ENCODE measurements around the gene RNF213.

The RNF213 gene

GRCh38 chr17:80352991-80353665 lies 92.5 kb downstream of the RNF213 start:
- DNase-seq (ENCODE audit: low read depth) = no peak

DNA sequence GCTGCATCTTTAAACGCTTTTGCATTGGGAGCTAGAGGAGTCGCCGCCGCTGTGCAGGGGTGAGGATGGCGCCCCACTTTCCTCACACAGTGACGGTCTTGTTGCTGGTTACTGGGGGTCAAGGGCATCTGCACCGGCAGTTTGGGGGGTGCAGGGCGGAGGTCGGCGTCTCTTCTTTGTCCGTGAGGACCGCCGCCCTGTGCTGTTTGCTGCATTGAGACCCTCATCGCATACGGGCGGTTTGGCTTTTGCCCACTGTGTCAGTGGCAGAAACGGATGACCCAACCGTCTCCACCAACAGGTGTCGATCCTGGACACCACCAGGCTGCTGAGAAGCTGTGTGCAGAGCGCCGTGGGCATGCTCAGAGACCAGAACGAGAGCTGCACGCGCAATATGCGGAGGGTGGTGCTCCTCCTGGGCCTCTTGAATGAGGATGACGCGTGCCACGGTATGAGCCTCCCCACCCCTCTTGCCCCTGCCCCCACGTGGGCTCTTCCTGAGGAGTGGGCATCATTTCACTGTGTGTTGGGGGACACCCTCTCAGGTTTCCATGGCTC lies 93.1 kb downstream of the RNF213 start:
- DNase-seq (ENCODE audit: low read depth) = no peak

- no peak for DNase-seq (ENCODE audit: low read depth)
These were observed 93.7 kb downstream of the RNF213 start for GRCh38 chr17:80354336-80354735.

- DNase-seq (ENCODE audit: low read depth) = no peak
These were observed 95.7 kb downstream of the RNF213 start for GRCh38 chr17:80356231-80356856.

DNA sequence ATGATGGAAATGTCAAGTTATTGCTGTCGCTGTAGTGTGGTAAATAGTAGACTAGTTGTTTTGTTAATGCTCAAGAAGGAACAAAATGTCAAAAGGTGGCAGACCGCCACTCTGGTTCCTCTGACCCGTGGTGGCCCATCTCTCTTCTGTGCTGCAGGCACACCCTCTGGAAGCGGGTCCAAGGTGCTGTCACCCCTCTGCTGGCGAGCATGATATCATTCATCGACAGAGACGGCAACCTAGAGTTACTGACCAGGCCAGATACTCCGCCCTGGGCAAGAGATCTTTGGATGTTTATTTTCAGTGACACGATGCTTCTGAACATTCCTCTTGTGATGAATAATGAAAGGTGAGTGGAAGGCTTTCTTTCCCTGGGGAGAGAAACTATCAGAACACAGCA lies 97.5 kb downstream of the RNF213 start:
- no peak for DNase-seq (ENCODE audit: low read depth)

GRCh38 chr17:80358861-80359260 lies 98.2 kb downstream of the RNF213 start:
- DNase-seq (ENCODE audit: low read depth) = no peak

GRCh38 chr17:80359422-80360110 lies 98.9 kb downstream of the RNF213 start:
- DNase-seq (ENCODE audit: low read depth) = no peak

GRCh38 chr17:80360396-80360795 lies 99.7 kb downstream of the RNF213 start:
- DNase-seq (ENCODE audit: low read depth) = no peak

- DNase-seq (ENCODE audit: low read depth) = no peak
These were observed 101.0 kb downstream of the RNF213 start for GRCh38 chr17:80361495-80362220.

DNA sequence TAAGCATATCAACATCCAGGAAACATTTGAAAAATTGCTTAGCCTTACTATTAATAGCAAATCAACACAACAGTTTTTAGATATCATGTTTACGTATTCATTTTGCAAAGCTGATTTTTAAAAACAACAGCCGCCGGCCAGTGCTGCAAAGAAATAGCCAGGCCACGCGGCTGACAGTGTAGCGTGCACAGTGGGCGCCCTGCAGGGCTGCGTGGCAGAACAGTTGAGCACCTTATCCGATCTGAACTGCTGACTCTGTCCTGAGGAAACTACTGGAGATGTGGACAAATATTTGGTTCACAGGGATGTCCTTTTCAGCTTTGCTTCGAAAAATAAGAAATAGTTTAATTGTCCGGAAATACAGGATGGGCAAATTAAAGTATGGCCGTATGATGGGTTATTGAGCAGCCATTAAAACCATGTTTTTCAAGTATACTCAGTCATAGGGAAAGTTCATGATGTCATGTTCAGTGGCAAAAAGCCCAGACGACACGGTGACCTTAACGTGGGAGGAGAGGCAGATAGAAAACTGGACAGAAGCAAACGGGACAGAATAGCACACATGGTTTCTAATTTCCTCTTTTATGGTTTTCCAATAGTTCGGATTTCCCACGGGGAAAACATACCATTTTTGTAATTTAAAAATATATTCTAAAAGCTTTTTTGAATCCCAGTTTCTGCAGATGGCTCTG lies 101.9 kb downstream of the RNF213 start:
- no peak for DNase-seq (ENCODE audit: low read depth)

GRCh38 chr17:80363120-80363515 lies 102.5 kb downstream of the RNF213 start:
- no peak for DNase-seq (ENCODE audit: low read depth)

DNA sequence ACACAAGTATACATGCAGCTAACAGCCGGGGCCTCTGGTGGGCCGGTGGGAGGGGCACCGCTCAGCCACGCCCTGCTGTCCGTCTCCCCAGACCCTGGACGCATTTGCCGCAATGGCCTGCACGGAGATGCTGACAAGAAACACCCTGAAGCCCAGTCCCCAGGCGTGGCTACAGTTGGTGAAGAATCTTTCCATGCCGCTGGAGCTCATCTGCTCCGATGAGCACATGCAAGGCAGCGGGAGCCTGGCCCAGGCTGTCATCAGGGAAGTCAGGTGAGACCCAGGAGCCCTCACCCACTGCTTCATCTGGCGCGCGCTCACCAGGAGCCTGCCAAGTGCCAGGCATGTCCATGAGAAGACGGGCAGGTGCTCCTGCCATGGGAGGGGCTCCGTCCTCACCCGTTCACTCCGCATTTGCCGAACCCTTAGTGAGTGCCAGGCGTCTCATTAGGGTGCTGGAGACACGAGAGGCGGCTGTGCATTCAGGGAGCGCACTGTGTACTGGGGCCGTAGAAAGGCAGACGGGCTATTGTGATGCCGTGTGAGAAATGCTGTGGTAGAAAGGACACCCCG lies 103.0 kb downstream of the RNF213 start:
- no peak for DNase-seq (ENCODE audit: low read depth)

GRCh38 chr17:80364091-80364691 lies 103.5 kb downstream of the RNF213 start:
- no peak for DNase-seq (ENCODE audit: low read depth)

DNA sequence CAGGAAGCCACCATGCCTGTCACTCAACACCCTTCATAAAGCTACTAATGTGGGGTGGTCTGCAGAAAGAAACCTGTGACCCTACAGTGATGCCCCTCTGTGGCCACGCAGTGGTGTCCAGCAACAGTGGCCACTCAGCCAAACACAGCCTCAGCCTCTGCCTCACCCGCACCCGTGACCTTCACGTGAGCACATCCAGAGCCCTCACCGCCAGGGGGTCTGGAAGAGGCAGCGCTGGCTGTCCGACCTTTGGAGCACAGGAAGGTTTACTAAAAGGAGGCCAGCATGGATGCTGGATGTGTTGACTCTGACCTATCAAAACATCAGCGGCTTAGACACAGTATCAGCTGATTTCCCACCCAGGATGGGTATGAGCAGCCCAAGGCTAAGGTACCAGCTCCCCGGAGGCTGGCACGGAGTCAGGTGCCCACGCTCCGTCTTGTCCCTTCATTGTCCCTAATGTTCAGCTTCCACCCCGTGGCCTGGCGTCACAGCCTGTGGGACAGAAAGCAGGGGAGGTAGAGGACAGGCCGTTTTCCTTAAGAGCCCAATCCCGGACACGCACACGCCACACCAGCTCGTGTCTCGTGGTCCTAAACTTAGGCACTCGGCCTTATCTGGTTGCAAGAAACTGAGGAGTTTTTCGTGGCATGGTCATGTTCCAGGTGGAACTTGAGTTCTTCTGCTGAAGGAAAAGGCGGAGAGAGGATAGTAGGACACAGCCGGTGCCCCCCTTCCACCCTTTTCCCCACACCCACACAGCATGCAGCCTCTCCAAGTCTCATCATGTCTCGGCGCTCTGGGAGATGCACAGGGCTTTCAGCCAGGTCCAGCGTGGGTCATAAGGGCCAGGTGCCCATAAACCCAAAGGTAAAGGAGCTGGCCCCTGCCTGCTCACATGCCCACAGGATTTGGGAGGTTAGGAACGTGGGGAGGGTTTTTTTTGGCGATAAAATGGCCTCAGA lies 104.6 kb downstream of the RNF213 start:
- no peak for DNase-seq (ENCODE audit: low read depth)

DNA sequence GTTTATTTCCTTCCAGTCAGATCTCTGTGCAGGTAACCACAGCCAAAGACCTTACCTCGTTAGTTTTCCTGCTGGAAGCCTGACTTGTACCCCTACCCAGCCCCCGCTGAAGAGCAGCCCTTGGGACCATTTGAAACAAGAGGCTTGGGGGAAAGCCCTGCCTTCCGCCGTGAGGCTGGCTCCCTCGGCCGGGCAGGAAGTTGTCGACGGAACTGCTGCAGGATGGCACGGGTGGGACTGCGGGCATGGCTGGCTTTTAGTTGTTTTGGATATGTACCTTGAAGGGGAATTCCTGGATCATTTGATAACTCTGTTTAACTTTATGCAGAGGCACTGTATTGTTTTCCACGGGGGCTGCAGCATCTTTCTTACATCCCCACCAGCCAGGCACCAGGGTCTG lies 105.3 kb downstream of the RNF213 start:
- DNase-seq (ENCODE audit: low read depth) = no peak

GRCh38 chr17:80367503-80367902 lies 106.9 kb downstream of the RNF213 start:
- no peak for DNase-seq (ENCODE audit: low read depth)

DNA sequence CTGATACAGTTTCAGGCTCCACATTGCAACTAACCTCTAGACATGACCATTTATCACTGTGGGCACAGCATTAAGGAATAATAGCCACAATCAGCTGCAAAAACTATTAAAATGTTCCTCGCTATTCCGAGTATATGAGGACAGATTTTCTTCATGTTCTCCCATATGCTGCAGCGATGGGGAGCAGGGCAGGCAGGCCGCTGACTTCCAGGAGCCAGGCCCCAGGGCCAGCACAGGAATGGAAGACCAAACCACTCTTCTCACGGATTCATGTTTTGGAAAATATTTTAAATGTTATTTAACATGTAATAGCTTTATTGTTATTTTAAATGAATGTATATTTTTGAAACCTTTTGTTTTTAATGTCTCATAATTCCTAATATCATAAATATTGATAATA lies 110.5 kb downstream of the RNF213 start:
- no peak for DNase-seq (ENCODE audit: low read depth)

DNA sequence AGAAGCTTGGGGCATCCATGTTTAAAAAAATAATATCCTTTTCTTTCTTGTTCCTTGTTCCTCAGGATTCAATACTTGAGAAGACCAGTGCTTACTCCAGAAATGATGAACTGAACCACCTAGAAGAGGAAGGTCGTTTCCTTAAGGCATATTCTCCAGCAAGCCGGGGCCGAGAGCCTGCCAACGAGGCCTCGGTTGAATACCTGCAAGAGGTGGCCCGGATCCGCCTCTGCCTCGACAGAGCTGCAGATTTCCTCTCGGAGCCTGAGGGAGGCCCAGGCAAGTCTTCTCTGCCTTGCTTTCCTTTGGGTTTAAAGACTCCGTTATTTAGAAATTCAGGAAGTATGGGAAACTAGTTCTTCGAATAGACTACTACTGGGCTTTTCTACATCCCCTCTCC lies 111.8 kb downstream of the RNF213 start:
- DNase-seq (ENCODE audit: low read depth) = no peak

DNA sequence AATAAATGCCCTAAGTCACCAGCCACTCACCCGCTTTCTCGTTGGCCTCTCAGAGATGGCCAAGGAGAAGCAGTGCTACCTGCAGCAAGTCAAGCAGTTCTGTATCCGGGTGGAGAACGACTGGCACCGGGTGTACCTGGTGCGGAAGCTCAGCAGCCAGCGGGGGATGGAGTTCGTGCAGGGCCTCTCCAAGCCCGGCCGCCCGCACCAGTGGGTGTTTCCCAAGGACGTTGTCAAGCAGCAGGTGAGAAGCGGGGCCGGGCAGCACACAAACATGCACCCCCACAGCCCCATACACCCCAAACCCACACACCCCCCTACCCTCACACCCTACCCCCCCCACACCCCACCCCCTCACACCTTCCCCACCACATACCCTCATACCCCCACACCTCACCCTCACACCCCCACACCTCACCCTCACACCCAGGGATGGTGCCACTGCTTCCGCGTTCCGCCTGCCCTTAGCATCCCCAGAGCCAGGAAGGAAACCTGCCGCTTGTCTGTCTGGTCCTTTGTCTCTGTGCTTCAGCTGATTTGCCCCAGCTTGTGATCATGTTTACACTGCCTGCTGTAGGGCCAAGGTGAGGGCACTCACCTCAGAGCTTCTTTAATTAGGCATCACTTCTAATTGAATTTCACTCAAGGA lies 112.4 kb downstream of the RNF213 start:
- DNase-seq (ENCODE audit: low read depth) = no peak
